Measurements from ENCODE around the gene TENT5C.
A peak's percentile ranks its signal among the peaks of the same experiment; 100 is the strongest.

The TENT5C gene

DNA sequence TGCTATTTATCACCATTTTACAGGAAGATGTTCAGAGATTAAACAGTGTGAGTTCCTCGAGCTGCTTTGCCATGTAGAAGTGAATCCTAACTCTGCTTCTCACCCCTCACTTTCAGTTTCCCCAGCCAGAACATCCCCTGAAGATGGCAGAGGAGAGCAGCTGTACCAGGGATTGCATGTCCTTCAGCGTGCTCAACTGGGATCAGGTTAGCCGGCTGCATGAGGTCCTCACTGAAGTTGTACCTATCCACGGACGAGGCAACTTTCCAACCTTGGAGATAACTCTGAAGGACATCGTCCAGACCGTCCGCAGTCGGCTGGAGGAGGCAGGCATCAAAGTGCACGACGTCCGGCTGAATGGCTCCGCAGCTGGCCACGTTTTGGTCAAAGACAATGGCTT, 16.9 kb downstream of the TENT5C start:
- TF ChIP-seq, protein P1, sequence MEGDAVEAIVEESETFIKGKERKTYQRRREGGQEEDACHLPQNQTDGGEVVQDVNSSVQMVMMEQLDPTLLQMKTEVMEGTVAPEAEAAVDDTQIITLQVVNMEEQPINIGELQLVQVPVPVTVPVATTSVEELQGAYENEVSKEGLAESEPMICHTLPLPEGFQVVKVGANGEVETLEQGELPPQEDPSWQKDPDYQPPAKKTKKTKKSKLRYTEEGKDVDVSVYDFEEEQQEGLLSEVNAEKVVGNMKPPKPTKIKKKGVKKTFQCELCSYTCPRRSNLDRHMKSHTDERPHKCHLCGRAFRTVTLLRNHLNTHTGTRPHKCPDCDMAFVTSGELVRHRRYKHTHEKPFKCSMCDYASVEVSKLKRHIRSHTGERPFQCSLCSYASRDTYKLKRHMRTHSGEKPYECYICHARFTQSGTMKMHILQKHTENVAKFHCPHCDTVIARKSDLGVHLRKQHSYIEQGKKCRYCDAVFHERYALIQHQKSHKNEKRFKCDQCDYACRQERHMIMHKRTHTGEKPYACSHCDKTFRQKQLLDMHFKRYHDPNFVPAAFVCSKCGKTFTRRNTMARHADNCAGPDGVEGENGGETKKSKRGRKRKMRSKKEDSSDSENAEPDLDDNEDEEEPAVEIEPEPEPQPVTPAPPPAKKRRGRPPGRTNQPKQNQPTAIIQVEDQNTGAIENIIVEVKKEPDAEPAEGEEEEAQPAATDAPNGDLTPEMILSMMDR (conservative IDR thresholded peaks at IDR 0.05), result no peak
- no peak for TF ChIP-seq ZFX (IDR thresholded peaks at IDR 0.05)
- no peak overlapping the region for H3K27ac ChIP-seq

DNA sequence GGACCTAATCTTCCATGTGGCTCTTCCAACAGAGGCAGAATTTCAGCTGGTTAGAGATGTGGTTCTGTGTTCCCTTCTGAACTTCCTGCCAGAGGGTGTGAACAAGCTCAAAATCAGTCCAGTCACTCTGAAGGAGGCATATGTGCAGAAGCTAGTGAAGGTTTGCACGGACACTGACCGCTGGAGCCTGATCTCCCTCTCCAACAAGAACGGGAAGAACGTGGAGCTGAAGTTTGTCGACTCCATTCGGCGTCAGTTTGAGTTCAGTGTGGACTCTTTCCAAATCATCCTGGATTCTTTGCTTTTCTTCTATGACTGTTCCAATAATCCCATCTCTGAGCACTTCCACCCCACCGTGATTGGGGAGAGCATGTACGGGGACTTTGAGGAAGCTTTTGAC, 17.3 kb downstream of the TENT5C start:
- H3K27ac ChIP-seq, result no peak overlapping the region
- no peak for TF ChIP-seq ZFX (IDR thresholded peaks at IDR 0.05)
- TF ChIP-seq, protein P1 (conservative IDR thresholded peaks at IDR 0.05), result no peak

DNA sequence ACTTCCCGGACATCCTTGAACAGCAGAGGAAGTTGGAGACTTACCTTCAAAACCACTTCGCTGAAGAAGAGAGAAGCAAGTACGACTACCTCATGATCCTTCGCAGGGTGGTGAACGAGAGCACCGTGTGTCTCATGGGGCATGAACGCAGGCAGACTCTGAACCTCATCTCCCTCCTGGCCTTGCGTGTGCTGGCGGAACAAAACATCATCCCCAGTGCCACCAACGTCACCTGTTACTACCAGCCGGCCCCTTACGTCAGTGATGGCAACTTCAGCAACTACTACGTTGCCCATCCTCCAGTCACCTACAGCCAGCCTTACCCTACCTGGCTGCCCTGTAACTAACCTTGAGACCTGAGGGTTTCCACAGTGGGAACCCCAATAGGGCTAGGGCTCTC, 17.9 kb downstream of the TENT5C start:
- no peak overlapping the region for H3K27ac ChIP-seq
- no peak for TF ChIP-seq ZFX (IDR thresholded peaks at IDR 0.05)
- TF ChIP-seq, protein P1 (conservative IDR thresholded peaks at IDR 0.05), result no peak

DNA sequence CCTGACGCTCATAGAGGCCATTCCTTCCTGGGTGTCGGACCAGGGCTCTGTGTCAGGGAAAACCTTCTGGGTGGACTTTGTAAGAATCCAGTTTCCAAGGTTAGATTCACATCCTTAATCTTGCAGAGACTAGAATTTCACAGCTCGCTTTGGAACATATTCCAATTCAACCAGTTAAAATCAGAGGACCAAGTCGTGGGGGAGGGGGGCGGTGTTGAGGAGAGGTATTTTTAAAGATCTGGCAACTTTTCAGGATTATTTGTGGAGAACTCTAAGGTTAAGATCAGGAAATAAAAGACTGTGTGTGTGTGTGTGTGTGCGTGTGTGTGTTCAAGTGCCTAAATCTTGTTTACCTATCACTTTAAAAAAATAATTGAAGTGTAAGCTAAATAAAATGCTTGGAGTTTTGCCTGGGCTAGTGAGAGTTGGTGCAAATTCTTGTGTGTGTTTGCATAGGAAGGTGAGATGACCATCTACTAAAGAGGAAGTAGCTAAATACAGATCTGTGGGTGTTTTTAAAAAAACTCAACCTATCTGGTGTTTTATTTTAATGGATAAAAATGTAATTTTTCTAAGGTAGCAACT, 21.8 kb downstream of the TENT5C start:
- no peak for TF ChIP-seq ZFX (IDR thresholded peaks at IDR 0.05)
- TF ChIP-seq, protein P1 (conservative IDR thresholded peaks at IDR 0.05), result no peak
- H3K27ac ChIP-seq, result peak overlapping the region; percentile 45; the same call in 1 of the 2 replicates

DNA sequence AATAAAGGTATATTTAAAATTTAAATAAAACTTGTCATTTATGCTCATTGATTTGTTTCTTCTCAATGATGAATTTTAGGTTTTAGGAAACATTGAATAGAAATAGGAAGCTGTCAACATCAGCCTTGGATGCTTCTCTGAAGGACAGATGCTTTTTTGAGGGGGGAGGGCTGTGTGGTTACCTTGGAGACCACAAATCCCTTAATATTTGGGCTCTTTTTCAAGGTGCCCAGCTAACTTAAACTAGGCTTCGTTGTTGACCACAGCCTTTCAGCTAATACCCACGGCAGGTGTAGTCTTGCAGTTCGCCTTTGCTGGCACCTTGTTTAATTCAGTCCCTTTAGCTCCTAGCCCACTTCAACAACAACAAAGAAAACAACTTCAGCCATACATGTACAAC, 22.5 kb downstream of the TENT5C start:
- no peak overlapping the region; the same call in 1 of the 2 replicates for H3K27ac ChIP-seq

DNA sequence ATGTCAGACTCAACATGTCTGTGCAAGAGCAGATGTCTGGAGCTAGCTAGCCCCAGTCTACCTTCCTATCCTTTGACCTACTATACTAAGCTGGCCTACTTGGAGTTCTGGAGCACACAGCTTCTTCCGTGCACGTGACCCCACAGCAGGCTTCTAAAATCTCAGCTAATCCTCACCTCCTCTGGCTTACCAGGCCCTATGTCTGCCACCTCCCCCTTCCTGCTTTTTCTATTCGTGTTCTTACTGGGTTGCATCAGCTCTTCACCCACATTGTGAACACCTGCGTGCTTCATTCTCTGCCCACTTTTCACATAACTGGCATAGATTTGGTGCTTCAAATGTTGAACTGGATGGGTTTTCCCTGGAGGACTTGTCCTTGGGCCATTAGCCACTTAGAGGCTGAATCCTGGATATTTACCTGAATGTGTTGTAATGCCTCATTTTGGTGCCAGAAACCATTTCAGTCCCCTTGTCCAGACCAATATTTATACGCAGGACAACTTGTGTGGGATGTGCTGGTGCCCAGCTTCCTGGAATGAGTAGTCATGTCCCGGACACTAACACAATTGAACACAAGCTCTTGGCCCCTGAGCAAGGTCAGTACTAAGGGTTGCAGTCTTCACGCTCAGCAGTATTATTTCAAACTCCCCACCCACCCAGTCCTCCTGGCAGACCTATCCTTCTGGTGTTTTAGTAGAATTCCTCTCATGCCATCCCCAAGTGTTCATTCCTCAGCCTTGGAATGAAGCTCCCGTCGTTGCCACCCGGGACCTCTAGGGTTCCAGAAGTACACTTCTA, 24.0 kb downstream of the TENT5C start:
- no peak for TF ChIP-seq ZFX (IDR thresholded peaks at IDR 0.05)
- TF ChIP-seq, protein P1 (conservative IDR thresholded peaks at IDR 0.05), result no peak
- H3K27ac ChIP-seq, result no peak overlapping the region; the same call in 1 of the 2 replicates

More for the DNA sequence above, 22.5 kb downstream of the TENT5C start:
- no peak for TF ChIP-seq ZFX (IDR thresholded peaks at IDR 0.05)
- TF ChIP-seq, protein P1 (conservative IDR thresholded peaks at IDR 0.05), result no peak

DNA sequence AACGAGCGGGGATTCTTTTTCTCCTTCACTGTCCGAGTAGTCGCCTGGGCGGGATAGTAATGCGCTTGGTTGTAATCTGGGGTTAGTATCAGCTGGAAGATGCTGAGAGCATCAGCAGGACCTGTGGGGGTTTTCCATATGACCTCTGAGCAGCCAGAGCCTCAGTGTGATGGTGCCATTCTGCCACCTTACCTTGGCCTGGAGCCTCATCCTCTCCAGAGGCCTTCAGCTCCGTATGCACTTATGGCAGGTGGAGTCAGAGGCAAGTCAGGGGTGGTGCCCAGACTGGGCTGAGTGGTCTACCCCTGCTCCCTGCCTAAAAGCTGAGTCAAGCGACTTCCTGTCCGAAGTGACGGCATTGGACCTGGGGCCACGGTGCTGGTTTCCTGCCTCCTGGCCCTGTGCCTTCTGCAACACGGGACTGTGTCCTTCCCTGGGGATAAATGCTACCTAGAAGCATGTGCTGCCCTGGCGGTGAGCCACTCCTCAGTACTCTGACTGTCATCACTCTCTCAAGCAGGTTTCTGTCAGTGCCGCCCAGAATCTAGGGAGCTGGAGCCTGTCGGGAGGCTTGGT, 24.7 kb downstream of the TENT5C start:
- TF ChIP-seq, protein P1 (conservative IDR thresholded peaks at IDR 0.05), result no peak
- TF ChIP-seq ZFX (IDR thresholded peaks at IDR 0.05), result no peak

More for the DNA sequence above, 24.7 kb downstream of the TENT5C start:
- no peak overlapping the region for H3K27ac ChIP-seq

Measured in C4-2B (cell line).